GM18517 (cell line): ENCODE results near the gene MOV10.
"Not testable (repeated sequence)": the region's sequence is repeated elsewhere in the genome, so short reads cannot be mapped to it uniquely, and the experiment has no call there.

Experiments used
- ATAC-seq: cut with Tn5 transposase; IDR thresholded peaks from one replicate; pipeline ENCODE4 v1.9.1; 2021; ENCODE audit warnings: mild to moderate bottlenecking, moderate library complexity; ENCODE audit not compliant: unreplicated experiment

Gene MOV10

GRCh38 chr1:112674440-112674985 lies at the start of gene MOV10:
TSS of gene MOV10 (plus strand) at chr1:112674659. CDS start at chr1:112674913, 254 bp downstream.
- peak; percentile 56 for ATAC-seq

- ATAC-seq = no peak
Observed at GRCh38 chr1:112625696-112626095, 48.8 kb upstream of the MOV10 start.

GRCh38 chr1:112626193-112626592 lies 48.3 kb upstream of the MOV10 start:
- no peak for ATAC-seq

GRCh38 chr1:112626887-112627286 lies 47.6 kb upstream of the MOV10 start:
- no peak for ATAC-seq

- ATAC-seq = no peak
Observed at GRCh38 chr1:112628516-112628915, 45.9 kb upstream of the MOV10 start.

- ATAC-seq = no peak
Observed at GRCh38 chr1:112629256-112629655, 45.2 kb upstream of the MOV10 start.

- ATAC-seq = no peak
Observed at GRCh38 chr1:112633628-112634027, 40.8 kb upstream of the MOV10 start.

GRCh38 chr1:112634367-112634766 lies 40.1 kb upstream of the MOV10 start:
- ATAC-seq = no peak

GRCh38 chr1:112636056-112636455 lies 38.4 kb upstream of the MOV10 start:
- no peak for ATAC-seq

GRCh38 chr1:112636597-112637253 lies 37.7 kb upstream of the MOV10 start:
- no peak for ATAC-seq

GRCh38 chr1:112637254-112638109 lies 37.0 kb upstream of the MOV10 start:
- no peak for ATAC-seq

GRCh38 chr1:112638110-112638428 lies 36.4 kb upstream of the MOV10 start:
- ATAC-seq = no peak

GRCh38 chr1:112640437-112640836 lies 34.0 kb upstream of the MOV10 start:
- not testable (repeated sequence) for ATAC-seq

GRCh38 chr1:112643080-112643479 lies 31.4 kb upstream of the MOV10 start:
- no peak for ATAC-seq

- no peak for ATAC-seq
Observed at GRCh38 chr1:112646225-112646624, 28.2 kb upstream of the MOV10 start.

- no peak for ATAC-seq
Observed at GRCh38 chr1:112651205-112651604, 23.3 kb upstream of the MOV10 start.

GRCh38 chr1:112665857-112666256 lies 8.6 kb upstream of the MOV10 start:
- ATAC-seq = no peak

GRCh38 chr1:112666946-112667345 lies 7.5 kb upstream of the MOV10 start:
- ATAC-seq = no peak

GRCh38 chr1:112672009-112672408 lies 2.5 kb upstream of the MOV10 start:
- ATAC-seq = no peak

- ATAC-seq = no peak
Observed at GRCh38 chr1:112672842-112673241, 1.6 kb upstream of the MOV10 start.

- ATAC-seq = peak; percentile 9
Observed at GRCh38 chr1:112673592-112674439, 643 bp upstream of the MOV10 start.
